B cell (primary cell): ENCODE data around the gene CCDC107. TPM values are rescaled to one million over a fixed set of nuclear protein-coding genes. Genes with fewer than 3 reads are reported as not detected.
A peak's percentile ranks its signal among the peaks of the same experiment; 100 is the strongest.

ENCODE experiments used
- ATAC-seq: fragments of 200-7000 bp; cut with Tn5 transposase; one replicate; pipeline ENCODE4 v1.10.0; 2021; ENCODE audit warnings: low read depth, mild to moderate bottlenecking, moderate number of reproducible peaks, moderate library complexity
- CTCF ChIA-PET: fragments of 350-600 bp; sonication (Branson Sonifier 250); formaldehyde crosslinking; loops from one replicate; lab custom pipeline; 2021; ENCODE audit warnings: antibody characterized with exemption, inconsistent platforms; lab: Charles Lee
- POLR2A ChIA-PET: fragments of 350-600 bp; sonication (Branson Sonifier 250); formaldehyde crosslinking; loops from one replicate; lab custom pipeline; 2021; ENCODE audit warnings: antibody characterized with exemption; lab: Charles Lee
- DNase-seq: peaks from one replicate; pipeline ENCODE4 v3.0.0; 2013
- H2AFZ ChIP-seq: 2 replicates; pipeline ENCODE4 v1.6.1; 2012; ENCODE audit warnings: mild to moderate bottlenecking, low read depth, low read length; ENCODE audit not compliant: insufficient read depth, poor library complexity, severe bottlenecking
- H3K27ac ChIP-seq, 2 donors: 1 replicate in 1 of 2; 2 replicates in 1 of 2; pipeline ENCODE4 v1.5.1; 2012 to 2013; ENCODE audit warnings: low read length in 2 of 2, mild to moderate bottlenecking in 2 of 2, moderate library complexity in 1 of 2
- H3K27me3 ChIP-seq, 4 experiments: fragments of 200-600 bp in 1 of 4; sonication (generic) in 1 of 4; replicated peaks in 1 of 4; 1 replicate in 2 of 4; 2 replicates in 2 of 4; pipeline versions ENCODE4 v1.6.1 to v1.7.0; 2013 to 2016; ENCODE audit warnings: low read length in 3 of 4, mild to moderate bottlenecking in 2 of 4, mixed read lengths in 1 of 4, moderate library complexity in 1 of 4; ENCODE audit not compliant: insufficient read depth in 4 of 4, control insufficient read depth in 3 of 4; ENCODE audit errors: control extremely low read depth in 1 of 4
- H3K36me3 ChIP-seq, 2 experiments: replicated peaks in 1 of 2; 1 replicate in 1 of 2; 2 replicates in 1 of 2; pipeline versions ENCODE4 v1.6.1 to v1.7.1; 2013; ENCODE audit warnings: low read length in 1 of 2; ENCODE audit not compliant: insufficient read depth in 2 of 2, control insufficient read depth in 1 of 2; ENCODE audit errors: control extremely low read depth in 1 of 2, extremely low read depth in 1 of 2
- H3K4me1 ChIP-seq, 2 donors: fragments of 200-600 bp in 1 of 2; sonication (generic) in 1 of 2; 1 replicate in 1 of 2; 2 replicates in 1 of 2; pipeline versions ENCODE4 v1.5.1 to v1.6.1; 2013 to 2017; ENCODE audit warnings: low read length in 2 of 2; ENCODE audit not compliant: control insufficient read depth in 2 of 2, insufficient read depth in 2 of 2
- H3K4me2 ChIP-seq: replicated peaks from 2 replicates; pipeline ENCODE3; 2012; ENCODE audit warnings: mild to moderate bottlenecking, low read depth, low read length; ENCODE audit not compliant: poor library complexity, severe bottlenecking
- H3K4me3 ChIP-seq, 5 experiments: fragments of 200-600 bp in 1 of 5; sonication (generic) in 1 of 5; 1 replicate in 3 of 5; 2 replicates in 2 of 5; pipeline versions ENCODE4 v1.5.1 to v1.7.0; 2011 to 2016; ENCODE audit warnings: low read length in 4 of 5, mild to moderate bottlenecking in 4 of 5, low read depth in 2 of 5, control low read depth in 1 of 5, moderate library complexity in 1 of 5; ENCODE audit not compliant: insufficient read depth in 1 of 5; ENCODE audit errors: control extremely low read depth in 1 of 5, extremely low read depth in 1 of 5
- H3K79me2 ChIP-seq: fragments of 200-600 bp; sonication (generic); one replicate; pipeline ENCODE4 v1.6.0; 2016; ENCODE audit warnings: low read length; ENCODE audit not compliant: control insufficient read depth, insufficient read depth
- H3K9ac ChIP-seq: fragments of 200-600 bp; sonication (generic); 2 replicates; pipeline ENCODE4 v1.6.1; 2017; ENCODE audit warnings: mild to moderate bottlenecking, low read length, moderate library complexity
- H3K9me3 ChIP-seq, 3 donors: one replicate each; pipeline versions ENCODE4 v1.6.1 to v1.7.1; 2013; ENCODE audit warnings: low read length in 2 of 3; ENCODE audit not compliant: control insufficient read depth in 2 of 3, insufficient read depth in 1 of 3; ENCODE audit errors: control extremely low read depth in 1 of 3
- H4K20me1 ChIP-seq: 2 replicates; pipeline ENCODE4 v1.6.0; 2012; ENCODE audit warnings: mild to moderate bottlenecking, low read length; ENCODE audit not compliant: insufficient read depth, control insufficient read depth, poor library complexity, severe bottlenecking
- H3K27ac Mint-ChIP-seq: one replicate; pipeline ENCODE4 v1.8.0; 2021; ENCODE audit warnings: mixed read lengths
- H3K27me3 Mint-ChIP-seq: one replicate; pipeline ENCODE4 v1.8.0; 2021; ENCODE audit warnings: mixed read lengths
- H3K4me1 Mint-ChIP-seq: one replicate; pipeline ENCODE4 v1.8.0; 2021; ENCODE audit warnings: mixed read lengths
- H3K4me3 Mint-ChIP-seq: one replicate; pipeline ENCODE4 v1.8.0; 2021; ENCODE audit warnings: mixed read lengths
- H3K9me3 Mint-ChIP-seq: one replicate; pipeline ENCODE4 v1.8.0; 2022; ENCODE audit warnings: mixed read lengths; ENCODE audit not compliant: insufficient read depth
- EZH2 ChIP-seq: IDR thresholded peaks from 2 replicates; pipeline ENCODE4 v1.6.1; 2012; ENCODE audit warnings: borderline replicate concordance, low read depth, mild to moderate bottlenecking, moderate library complexity, low read length; ENCODE audit not compliant: insufficient read depth, poor library complexity, severe bottlenecking
- WGBS: methylation state at CpG from one replicate; pipeline ENCODE4 v1.1.5; 2013; ENCODE audit warnings: missing lambda C conversion rate; ENCODE audit not compliant: insufficient coverage; 5-methylcytosine and 5-hydroxymethylcytosine counted together
- intact Hi-C: fragments of 100-400 bp; cut with micrococcal nuclease; formaldehyde crosslinking; loops from one replicate; pipeline ENCODE4 v1.10.0; 2022
- polyA plus RNA-seq: library from polyadenylated mRNA; depleted of rRNA; stranded (reverse); fragments of >200 nt; gene quantifications from 2 replicates; pipeline ENCODE4 v1.2.3, GENCODE V29; 2012
- total RNA-seq, 2 donors: library from RNA; stranded (reverse); fragments of 120-200 nt in 1 of 2; gene quantifications; 1 replicate in 1 of 2; 2 replicates in 1 of 2; pipeline versions ENCODE4 v1.2.3 to v1.2.4, GENCODE V29; 2013 to 2022
- TF ChIP-seq, protein P1 (sequence below): fragments of 200-600 bp; IDR thresholded peaks from one replicate; pipeline ENCODE4 v1.8.0; 2022; ENCODE audit warnings: antibody characterized with exemption, mild to moderate bottlenecking

Gene CCDC107
- total and polyA plus RNA-seq, 2 donors (not counting 1 experiment from before 2014, with no cell fraction given) = 22.5 to 33.8 TPM

DNA sequence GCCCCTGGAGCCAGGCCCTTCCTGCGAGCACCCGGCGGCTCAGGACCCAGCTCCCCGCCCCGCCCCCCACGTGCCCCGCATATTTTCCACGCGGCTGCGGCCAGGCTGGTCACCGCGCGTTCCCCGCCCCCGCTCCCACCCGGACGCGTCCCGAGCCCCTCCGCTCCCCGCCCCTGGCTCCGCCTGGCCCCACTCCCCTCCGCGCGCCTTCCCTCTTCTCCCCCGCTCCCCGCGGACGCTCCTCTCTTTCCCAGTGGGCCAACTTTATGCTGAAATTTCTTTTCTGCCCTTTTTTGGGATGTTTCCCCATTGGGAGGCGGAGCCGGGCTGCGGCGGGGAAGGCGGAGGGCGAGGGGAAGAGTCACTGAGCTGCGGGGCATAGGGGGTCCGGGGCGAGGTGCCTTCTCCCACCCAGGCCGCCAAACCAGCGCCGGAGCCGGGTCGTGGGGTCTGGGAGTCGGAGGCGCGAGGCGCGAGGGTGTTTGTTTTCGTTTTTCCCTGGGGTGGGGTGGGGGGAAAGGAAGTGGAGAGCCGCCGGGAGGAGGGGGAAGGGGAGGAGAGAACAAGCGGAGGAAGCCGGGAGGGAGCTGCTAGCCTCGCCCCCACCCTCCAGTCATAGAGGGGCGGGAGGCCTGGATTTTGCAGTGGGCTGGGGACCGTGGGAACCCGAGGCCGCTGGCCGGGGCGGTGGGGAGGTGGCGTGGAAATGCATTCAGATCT lies 32.7 kb downstream of the CCDC107 start:
- Histone ChIP-seq H3K27me3 (no peaks in the 10 kb centered on the region), H3K9me3 (no peaks in the 10 kb centered on the region), H2AFZ (peak overlapping the region; percentile 87), H3K4me2 (peak overlapping the region; percentile 99), H3K4me3 (peak overlapping the region; percentile 18 to 89 (median 67)), H3K27ac (peak overlapping the region in 1 of 2 donors; percentile 65), H3K9ac (peak overlapping the region; percentile 83), H3K79me2 (no peaks in the 10 kb centered on the region), H3K4me1 (peaks cover 3 to 17% of the 10 kb centered on the region in 2 donors), H3K36me3 (peaks cover 0 to 2% of the 10 kb centered on the region in 2 experiments), H4K20me1 (no peaks in the 10 kb centered on the region)
- peaks cover 11% of the 10 kb centered on the region for H3K4me1 Mint-ChIP-seq
- ATAC-seq (peak; percentile 48), DNase-seq (peak; percentile 38)
- intact Hi-C loops = loop anchor here (1.0 kb wide), 1 partner anchor 31 kb away; no protein-coding TSS in a partner anchor
- peak overlapping the region; percentile 88 for H3K4me3 Mint-ChIP-seq
- no peaks in the 10 kb centered on the region for H3K9me3 Mint-ChIP-seq
- POLR2A ChIA-PET = interaction anchor here (0.6 to 2.5 kb wide), 9 partner anchors 13 to 1738 kb away, joined by 3 to 11 read pairs (median 3); partner anchors contain the start of genes CA9, CCDC107, CREB3 and RMRP
- H3K27me3 Mint-ChIP-seq = no peaks in the 10 kb centered on the region
- TF ChIP-seq EZH2 = no peak
- TF ChIP-seq, protein P1, sequence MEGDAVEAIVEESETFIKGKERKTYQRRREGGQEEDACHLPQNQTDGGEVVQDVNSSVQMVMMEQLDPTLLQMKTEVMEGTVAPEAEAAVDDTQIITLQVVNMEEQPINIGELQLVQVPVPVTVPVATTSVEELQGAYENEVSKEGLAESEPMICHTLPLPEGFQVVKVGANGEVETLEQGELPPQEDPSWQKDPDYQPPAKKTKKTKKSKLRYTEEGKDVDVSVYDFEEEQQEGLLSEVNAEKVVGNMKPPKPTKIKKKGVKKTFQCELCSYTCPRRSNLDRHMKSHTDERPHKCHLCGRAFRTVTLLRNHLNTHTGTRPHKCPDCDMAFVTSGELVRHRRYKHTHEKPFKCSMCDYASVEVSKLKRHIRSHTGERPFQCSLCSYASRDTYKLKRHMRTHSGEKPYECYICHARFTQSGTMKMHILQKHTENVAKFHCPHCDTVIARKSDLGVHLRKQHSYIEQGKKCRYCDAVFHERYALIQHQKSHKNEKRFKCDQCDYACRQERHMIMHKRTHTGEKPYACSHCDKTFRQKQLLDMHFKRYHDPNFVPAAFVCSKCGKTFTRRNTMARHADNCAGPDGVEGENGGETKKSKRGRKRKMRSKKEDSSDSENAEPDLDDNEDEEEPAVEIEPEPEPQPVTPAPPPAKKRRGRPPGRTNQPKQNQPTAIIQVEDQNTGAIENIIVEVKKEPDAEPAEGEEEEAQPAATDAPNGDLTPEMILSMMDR = no peak
- peak overlapping the region; percentile 65 for H3K27ac Mint-ChIP-seq
- under 1% methylated on average over 45 of the region's 61 CpGs for WGBS
- CTCF ChIA-PET = interaction anchor here (0.7 to 10.0 kb wide), 10 partner anchors 15 to 76 kb away, joined by 3 to 195 read pairs (median 6); partner anchors contain the start of genes CCDC107, CD72, CREB3 and RMRP

DNA sequence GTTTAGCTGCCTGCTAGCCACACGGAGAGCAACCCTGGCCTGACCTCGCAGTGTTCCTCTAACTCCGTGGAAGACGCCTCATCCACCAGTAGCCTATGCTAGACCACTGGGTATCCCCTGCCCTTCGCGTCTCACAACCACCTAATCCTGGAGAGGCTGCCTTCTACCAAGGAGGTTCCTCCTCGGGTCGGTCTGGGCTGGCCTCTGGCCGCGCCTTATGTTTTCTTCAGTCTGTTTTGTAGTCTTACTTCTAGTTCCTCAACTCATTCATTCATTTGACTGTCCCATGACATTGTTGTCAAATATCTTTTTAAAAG lies 33.2 kb downstream of the CCDC107 start:
- no peaks in the 10 kb centered on the region for H4K20me1 ChIP-seq
- intact Hi-C loops = no loop called here
- no peaks in the 10 kb centered on the region for H3K27me3 Mint-ChIP-seq
- no peak for TF ChIP-seq EZH2
- TF ChIP-seq, protein P1 = no peak
- ChIA-PET CTCF (interaction anchor here (0.8 to 10.0 kb wide), 8 partner anchors 22 to 77 kb away, joined by 3 to 195 read pairs (median 7); partner anchors contain the start of genes CCDC107, CD72, CREB3 and RMRP), POLR2A (interaction anchor here (0.8 to 2.5 kb wide), 4 partner anchors 33 to 1673 kb away, joined by 3 to 11 read pairs (median 4); partner anchors contain the start of genes CCDC107, CREB3, RMRP and TLN1)
- no peak overlapping the region for H3K27ac ChIP-seq
- no peaks in the 10 kb centered on the region for H3K27me3 ChIP-seq
- peak overlapping the region; percentile 88 for H3K4me3 Mint-ChIP-seq
- H2AFZ ChIP-seq = peak overlapping the region; percentile 87
- H3K4me1 ChIP-seq = peaks cover 3 to 19% of the 10 kb centered on the region in 2 donors
- peak overlapping the region; percentile 99 for H3K4me2 ChIP-seq
- no peaks in the 10 kb centered on the region for H3K79me2 ChIP-seq
- WGBS = 21% methylated on average over 6 of the region's 10 CpGs
- H3K9ac ChIP-seq = peak overlapping the region; percentile 83
- peaks cover 12% of the 10 kb centered on the region for H3K4me1 Mint-ChIP-seq
- ATAC-seq = no peak
- H3K4me3 ChIP-seq = peak overlapping the region; percentile 18 to 89 (median 67)
- no peaks in the 10 kb centered on the region for H3K9me3 ChIP-seq
- H3K9me3 Mint-ChIP-seq = no peaks in the 10 kb centered on the region
- H3K27ac Mint-ChIP-seq = peak overlapping the region; percentile 65
- DNase-seq = no peak
- H3K36me3 ChIP-seq = peaks cover 0 to 7% of the 10 kb centered on the region in 2 experiments
